Mesothelial cell of epicardium (in vitro differentiated cells): ENCODE measurements around the gene PNPLA2. TPM values are rescaled to one million over a fixed set of nuclear protein-coding genes. Genes with fewer than 3 reads are reported as not detected.

Experiments
- DNase-seq, 2 experiments: peaks; one replicate each; pipeline ENCODE4 v3.0.0; 2021; ENCODE audit warnings: low spot score in 2 of 2; ENCODE audit not compliant: unreplicated experiment in 2 of 2
- H3K27ac Mint-ChIP-seq: 2 replicates; pipeline ENCODE4 v1.8.0; 2021; ENCODE audit warnings: mixed read lengths
- H3K27me3 Mint-ChIP-seq: 2 replicates; pipeline ENCODE4 v1.8.0; 2021; ENCODE audit warnings: low read depth, mixed read lengths
- H3K36me3 Mint-ChIP-seq: 2 replicates; pipeline ENCODE4 v1.8.0; 2021; ENCODE audit warnings: mixed read lengths
- H3K4me1 Mint-ChIP-seq: 2 replicates; pipeline ENCODE4 v1.8.0; 2021; ENCODE audit warnings: mixed read lengths
- H3K4me3 Mint-ChIP-seq: 2 replicates; pipeline ENCODE4 v1.8.0; 2021; ENCODE audit warnings: mild to moderate bottlenecking, moderate library complexity, mixed read lengths
- H3K9me3 Mint-ChIP-seq: 2 replicates; pipeline ENCODE4 v1.8.0; 2021; ENCODE audit warnings: mixed read lengths
- total RNA-seq: library from RNA; stranded (reverse); gene quantifications from 3 replicates; pipeline ENCODE4 v1.2.1, GENCODE V29; 2021
- TF ChIP-seq, protein P1 (sequence below): fragments of 200-600 bp; sonication (generic); IDR thresholded peaks from one replicate; pipeline ENCODE4 v1.5.0; 2021; ENCODE audit warnings: antibody characterized with exemption; ENCODE audit not compliant: unreplicated experiment

The PNPLA2 gene
- total RNA-seq, 1 donor from 2014 or later = 50.9 TPM

GRCh38 chr11:865462-866430 lies 47.0 kb downstream of the PNPLA2 start:
- Mint-ChIP-seq H3K9me3 (no peaks in the 10 kb centered on the region), H3K36me3 (peaks cover 4% of the 10 kb centered on the region), H3K4me1 (peaks cover 16% of the 10 kb centered on the region), H3K27me3 (no peaks in the 10 kb centered on the region), H3K4me3 (no peak overlapping the region), H3K27ac (no peak overlapping the region)
- TF ChIP-seq, protein P1, sequence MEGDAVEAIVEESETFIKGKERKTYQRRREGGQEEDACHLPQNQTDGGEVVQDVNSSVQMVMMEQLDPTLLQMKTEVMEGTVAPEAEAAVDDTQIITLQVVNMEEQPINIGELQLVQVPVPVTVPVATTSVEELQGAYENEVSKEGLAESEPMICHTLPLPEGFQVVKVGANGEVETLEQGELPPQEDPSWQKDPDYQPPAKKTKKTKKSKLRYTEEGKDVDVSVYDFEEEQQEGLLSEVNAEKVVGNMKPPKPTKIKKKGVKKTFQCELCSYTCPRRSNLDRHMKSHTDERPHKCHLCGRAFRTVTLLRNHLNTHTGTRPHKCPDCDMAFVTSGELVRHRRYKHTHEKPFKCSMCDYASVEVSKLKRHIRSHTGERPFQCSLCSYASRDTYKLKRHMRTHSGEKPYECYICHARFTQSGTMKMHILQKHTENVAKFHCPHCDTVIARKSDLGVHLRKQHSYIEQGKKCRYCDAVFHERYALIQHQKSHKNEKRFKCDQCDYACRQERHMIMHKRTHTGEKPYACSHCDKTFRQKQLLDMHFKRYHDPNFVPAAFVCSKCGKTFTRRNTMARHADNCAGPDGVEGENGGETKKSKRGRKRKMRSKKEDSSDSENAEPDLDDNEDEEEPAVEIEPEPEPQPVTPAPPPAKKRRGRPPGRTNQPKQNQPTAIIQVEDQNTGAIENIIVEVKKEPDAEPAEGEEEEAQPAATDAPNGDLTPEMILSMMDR = no peak
- no peak for DNase-seq

DNA sequence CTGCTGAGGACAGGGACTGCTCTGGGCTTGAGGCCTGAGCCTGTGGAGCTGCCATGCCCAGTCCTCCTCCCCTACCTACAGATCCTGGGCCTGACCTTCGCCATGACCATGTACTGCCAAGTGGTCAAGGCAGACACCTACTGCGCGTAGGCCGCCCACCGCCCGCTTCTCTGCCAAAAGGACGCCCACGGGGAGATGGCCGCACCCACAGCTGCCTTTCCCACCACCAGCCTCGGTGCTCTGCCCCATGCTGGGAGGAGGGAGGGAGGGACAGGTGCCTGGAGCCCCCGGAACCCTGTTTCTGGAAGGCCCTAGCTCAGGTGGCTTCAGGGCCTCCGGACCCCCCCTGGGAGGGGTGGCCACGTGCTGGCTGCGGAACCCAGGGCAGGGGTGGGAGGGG lies 47.8 kb downstream of the PNPLA2 start:
- Mint-ChIP-seq H3K36me3 (peaks cover 4% of the 10 kb centered on the region), H3K9me3 (no peaks in the 10 kb centered on the region), H3K4me1 (peaks cover 16% of the 10 kb centered on the region), H3K4me3 (no peak overlapping the region), H3K27me3 (no peaks in the 10 kb centered on the region), H3K27ac (no peak overlapping the region)
- TF ChIP-seq, protein P1 = no peak
- no peak for DNase-seq

GRCh38 chr11:867856-868358 lies 49.2 kb downstream of the PNPLA2 start:
- H3K27ac Mint-ChIP-seq = no peak overlapping the region
- peaks cover 6% of the 10 kb centered on the region for H3K4me1 Mint-ChIP-seq
- peaks cover 4% of the 10 kb centered on the region for H3K36me3 Mint-ChIP-seq
- no peaks in the 10 kb centered on the region for H3K27me3 Mint-ChIP-seq
- H3K4me3 Mint-ChIP-seq = no peak overlapping the region
- TF ChIP-seq, protein P1 = no peak
- H3K9me3 Mint-ChIP-seq = no peaks in the 10 kb centered on the region
- DNase-seq = no peak

GRCh38 chr11:868394-868793 lies 49.7 kb downstream of the PNPLA2 start:
- Mint-ChIP-seq H3K36me3 (peaks cover 4% of the 10 kb centered on the region), H3K4me1 (peaks cover 1% of the 10 kb centered on the region), H3K27ac (no peak overlapping the region), H3K27me3 (no peaks in the 10 kb centered on the region), H3K4me3 (no peak overlapping the region), H3K9me3 (no peaks in the 10 kb centered on the region)
- TF ChIP-seq, protein P1 = no peak
- no peak for DNase-seq

DNA sequence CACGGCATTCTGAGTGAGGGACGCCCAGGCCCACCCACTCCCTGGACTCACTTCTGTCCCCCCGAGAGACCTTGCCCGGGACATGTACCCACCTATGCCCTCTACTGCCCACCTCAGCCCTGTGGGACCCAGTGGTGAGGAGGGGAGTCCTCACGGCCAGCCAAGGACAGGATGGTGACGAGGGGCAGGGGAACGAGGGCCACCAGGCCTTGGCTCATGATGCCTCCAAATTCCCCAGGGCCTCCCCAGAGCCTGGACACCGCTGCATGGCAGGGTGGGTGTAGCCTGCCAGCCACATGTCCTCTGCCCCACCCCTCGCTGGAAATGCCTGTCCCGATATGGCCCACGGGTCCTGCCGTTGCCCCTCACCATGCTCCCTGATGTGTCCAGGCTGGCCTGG lies 50.1 kb downstream of the PNPLA2 start:
- TF ChIP-seq, protein P1 = no peak
- peaks cover 8% of the 10 kb centered on the region for H3K36me3 Mint-ChIP-seq
- DNase-seq = no peak
- H3K4me1 Mint-ChIP-seq = no peaks in the 10 kb centered on the region
- no peaks in the 10 kb centered on the region for H3K9me3 Mint-ChIP-seq
- H3K27ac Mint-ChIP-seq = no peak overlapping the region
- no peaks in the 10 kb centered on the region for H3K27me3 Mint-ChIP-seq
- no peak overlapping the region for H3K4me3 Mint-ChIP-seq
